ENCODE results near the gene PDSS2.
A peak's percentile ranks its signal among the peaks of the same experiment; 100 is the strongest.
"Not testable (repeated sequence)": the region's sequence is repeated elsewhere in the genome, so short reads cannot be mapped to it uniquely, and the experiment has no call there.

PDSS2 gene

DNA sequence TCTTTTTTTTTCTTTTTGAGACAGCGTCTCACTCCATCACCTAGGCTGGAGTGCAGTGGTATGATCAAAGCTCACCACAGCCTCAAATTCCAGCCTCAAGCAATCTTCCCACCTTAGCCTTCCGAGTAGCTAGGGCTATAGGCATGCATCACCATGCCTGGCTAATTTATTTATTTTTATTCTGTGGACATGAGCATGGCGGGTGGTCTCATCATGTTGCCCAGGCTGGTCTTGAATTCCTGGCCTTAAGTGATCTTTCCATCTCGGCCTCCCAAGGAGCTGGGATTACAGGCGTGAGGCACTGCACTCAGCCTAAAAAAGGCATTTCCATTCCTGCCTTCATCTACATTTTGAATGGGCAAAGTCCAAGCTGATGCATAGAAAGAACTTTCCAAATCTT is 287.9 kb downstream of the PDSS2 start:
- DNase-seq (ENCODE audit: low read depth in 3 of 3), result no peak

GRCh38 chr6:107164299-107164698 is 295.1 kb downstream of the PDSS2 start:
- not testable (repeated sequence) for DNase-seq (ENCODE audit: low read depth in 3 of 3)

GRCh38 chr6:107161521-107161920 is 297.8 kb downstream of the PDSS2 start:
- no peak for DNase-seq (ENCODE audit: low read depth in 3 of 3)

DNA sequence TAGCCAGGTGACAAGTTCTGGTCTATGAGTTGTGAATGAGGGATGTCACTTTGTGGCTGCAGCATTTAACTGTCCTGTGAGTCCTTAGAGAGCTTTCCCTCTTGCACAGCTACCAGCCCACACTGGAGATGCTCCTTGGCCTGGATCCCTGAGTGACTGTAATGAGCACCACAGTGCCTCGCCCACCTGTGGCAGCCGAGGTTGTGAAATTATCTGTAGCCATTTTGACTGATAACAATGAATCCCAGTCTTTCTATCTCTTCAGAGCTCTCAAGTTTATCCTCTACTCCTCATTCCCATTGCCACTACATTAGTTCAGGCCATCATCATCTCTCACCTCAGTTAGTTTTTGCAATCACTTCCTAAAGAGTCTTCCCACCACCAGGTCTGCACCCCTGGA is 302.7 kb downstream of the PDSS2 start:
- DNase-seq (ENCODE audit: low read depth in 3 of 3), result no peak

GRCh38 chr6:107154801-107155160 is 304.6 kb downstream of the PDSS2 start:
- DNase-seq (ENCODE audit: low read depth in 3 of 3), result no peak

DNA sequence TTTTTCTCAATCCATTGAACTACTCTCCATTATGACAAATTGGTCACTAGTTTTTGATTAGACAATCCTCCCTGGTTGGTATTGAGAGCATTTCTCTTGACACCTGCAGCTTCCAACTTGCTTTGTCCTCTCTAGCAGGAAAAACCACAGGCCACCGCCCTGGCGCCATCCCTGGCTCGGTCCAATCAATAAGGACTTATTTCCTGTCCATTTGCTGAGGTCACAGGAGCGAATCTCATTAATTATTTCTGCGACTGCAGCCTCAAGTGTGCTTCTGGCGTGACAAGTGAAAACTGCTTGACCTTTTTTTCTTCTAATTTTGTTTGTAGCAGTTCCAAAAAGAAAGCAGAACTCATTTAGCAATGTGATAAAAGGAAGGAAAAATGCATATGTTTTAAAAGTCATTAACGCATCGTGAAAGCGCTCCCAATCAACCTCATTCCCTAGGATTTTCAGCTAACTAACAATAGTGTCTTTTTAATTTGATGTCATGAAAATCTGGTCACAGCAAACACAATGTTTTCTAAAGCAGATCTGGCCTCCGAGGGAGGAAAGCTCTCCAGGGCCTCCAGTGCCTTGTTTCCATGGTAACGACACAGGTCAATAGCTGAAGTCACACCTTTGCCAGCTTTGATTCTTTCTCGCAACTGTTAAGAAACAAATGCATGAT is 305.1 kb downstream of the PDSS2 start:
- no peak for DNase-seq (ENCODE audit: low read depth in 3 of 3)

DNA sequence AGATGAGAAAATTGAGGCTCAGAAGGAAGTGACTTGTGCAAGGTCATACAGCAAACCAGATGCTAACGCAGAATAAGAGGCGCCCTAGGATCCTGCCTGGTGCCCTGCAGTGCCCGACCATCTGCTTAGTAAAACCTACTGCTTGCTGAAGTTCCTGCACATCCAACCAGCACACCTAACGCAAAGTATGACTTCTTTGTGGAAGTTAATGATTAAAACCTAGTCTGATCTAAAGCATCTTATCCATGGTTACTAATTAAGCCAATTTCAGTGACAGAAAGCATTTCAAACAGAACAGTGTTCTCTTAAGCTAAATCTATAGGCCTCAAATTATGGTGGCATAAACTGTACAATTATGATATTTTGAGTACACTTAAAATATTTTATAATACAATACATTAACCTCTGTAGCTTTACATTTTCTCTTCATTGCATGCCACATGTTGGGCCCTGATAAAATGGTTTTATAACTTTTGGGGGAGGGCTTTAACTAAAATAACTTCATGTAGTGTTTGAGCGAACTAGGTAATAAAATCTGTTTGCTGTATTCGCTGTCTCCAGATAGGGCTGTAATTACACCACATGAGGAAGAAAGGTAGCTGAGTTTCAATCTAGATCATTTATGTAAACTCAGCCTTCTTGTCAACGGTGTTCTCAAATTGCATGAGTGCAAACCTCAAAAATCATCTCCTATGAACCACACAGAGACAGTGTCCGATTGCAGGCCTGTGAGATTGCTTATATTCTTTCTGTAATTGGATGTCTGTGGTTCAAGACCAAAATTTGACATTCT is 306.5 kb downstream of the PDSS2 start:
- DNase-seq (ENCODE audit: low read depth in 3 of 3), result no peak

GRCh38 chr6:107144666-107145065 is 314.7 kb downstream of the PDSS2 start:
- DNase-seq (ENCODE audit: low read depth in 3 of 3), result no peak

- no peak for DNase-seq (ENCODE audit: low read depth in 3 of 3)
These were observed 315.4 kb downstream of the PDSS2 start for GRCh38 chr6:107144014-107144413.

GRCh38 chr6:107140581-107140980 is 318.8 kb downstream of the PDSS2 start:
- DNase-seq (ENCODE audit: low read depth in 3 of 3), result no peak

DNA sequence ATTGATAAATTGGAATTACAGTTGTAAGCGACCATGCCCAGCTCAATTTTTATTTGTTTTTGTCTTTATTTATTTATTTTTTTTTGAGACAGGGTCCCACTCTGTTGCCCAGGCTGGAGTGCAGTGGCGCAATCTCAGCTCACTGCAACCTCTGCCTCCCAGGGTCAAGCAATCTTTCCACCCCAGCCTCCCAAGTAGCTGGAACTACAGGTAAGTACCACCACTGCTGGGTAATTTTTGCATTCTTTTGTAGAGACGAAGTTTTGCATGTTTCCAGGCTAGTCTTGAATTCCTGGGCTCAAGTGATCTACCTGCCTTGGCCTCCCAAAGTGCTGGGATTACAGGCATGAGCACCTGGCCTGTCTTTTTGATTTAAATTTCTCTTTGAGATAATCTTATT is 323.0 kb downstream of the PDSS2 start:
- DNase-seq (ENCODE audit: low read depth in 3 of 3), result not testable (repeated sequence)

DNA sequence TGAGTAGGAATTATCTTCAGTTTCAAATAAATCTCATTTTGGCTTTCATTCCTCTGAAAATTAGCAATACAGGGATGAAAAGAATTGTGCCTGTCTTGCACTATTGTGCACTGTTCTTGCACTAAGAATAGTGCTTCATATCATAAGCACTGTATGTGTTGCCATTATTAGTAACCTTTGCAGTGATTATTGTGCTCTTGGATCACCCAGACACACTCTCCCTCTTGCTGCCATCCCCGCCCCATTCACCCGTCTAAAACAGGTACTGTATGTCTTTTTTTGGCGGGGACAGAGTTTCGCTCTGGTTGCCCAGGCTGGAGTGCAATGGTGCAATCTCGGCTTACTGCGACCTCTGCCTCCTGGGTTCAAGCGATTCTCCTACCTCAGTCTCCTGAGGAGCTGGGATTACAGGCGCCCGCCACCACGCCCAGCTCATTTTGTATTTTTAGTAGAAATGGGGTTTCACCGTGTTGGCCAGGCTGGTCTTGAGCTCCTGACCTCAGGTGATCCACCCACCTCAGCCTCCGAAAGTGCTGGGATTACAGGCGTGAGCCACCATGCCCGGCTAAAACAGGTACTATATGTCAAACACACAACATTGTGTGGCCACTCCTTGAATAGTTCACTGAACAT is 324.2 kb downstream of the PDSS2 start:
- DNase-seq (ENCODE audit: low read depth in 3 of 3), result not testable (repeated sequence)

DNA sequence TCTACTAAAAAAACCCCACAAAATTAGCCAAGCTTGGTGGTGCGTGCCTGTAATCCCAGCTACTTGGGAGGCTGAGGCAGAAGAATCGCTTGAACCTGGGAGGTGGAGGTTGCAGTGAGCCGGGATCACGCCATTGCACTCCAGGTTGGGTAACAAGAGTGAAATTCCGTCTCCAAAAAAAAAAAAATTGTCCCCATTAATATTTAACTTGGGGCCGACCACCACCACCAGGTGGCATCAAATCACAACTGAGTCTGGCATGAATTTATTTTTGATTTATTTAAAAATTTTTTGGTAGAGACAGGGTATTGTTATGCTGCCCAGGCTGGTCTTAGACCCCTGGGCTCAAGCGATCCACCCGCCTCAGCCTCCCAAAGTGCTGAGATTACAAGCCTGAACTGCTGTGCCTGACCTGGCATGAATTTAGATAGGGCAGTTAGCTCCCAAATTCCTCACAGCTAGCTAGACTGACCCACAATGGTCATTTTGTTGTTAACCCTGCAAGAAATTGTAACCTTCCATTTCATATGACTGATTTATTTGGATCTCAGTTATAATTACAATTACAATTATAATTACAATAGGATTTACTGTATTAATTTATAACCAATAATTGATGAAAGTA is 326.9 kb downstream of the PDSS2 start:
- peak in 1 of 3 donors; percentile 4 for DNase-seq (ENCODE audit: low read depth in 3 of 3)

DNA sequence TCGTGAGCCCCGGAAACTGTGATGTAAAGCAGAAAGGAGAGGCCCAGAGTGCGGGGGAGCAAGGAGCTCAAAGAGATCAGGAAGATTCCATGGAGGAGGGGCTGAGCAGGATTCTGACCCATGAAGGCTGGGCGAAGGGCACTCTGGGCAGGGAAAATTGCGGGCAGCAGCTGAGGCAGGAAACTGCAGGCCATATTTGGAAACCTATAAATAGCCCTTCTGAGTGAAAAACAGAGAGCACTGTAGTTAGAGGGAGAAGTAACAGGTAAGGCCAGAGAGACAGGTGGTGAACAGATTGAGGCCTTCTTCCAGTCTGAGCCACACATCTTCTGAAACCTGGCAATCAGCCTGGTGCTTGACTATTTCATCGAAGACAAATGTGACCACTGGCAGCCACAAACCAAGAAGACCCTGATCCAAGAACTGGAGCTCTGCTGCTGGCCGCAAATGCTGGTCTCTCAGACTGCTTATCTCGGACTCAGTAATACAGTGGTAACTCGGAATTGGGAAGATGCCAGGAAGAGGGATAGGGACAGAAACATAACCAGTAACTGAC is 329.9 kb downstream of the PDSS2 start:
- DNase-seq (ENCODE audit: low read depth in 3 of 3), result no peak

DNA sequence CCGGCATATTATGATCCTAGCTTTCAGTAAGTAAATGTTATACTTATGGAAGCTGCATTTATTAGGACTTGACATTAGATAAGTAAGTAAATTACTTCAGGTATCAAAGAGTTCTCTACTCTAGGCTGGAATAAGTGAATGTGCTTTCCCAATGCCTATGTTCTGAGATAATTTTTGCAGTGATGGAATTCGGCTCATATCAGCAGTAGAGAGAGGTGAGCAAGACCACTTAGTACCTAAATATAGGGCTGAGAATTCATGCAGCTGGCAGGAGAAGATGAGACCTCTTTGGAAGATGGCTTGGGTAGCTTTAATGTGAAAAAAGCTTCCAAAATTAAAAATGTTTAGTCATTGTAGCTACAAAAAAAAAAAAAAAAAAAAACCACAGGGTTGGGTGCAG is 330.8 kb downstream of the PDSS2 start:
- DNase-seq (ENCODE audit: low read depth in 3 of 3), result no peak

- no peak for DNase-seq (ENCODE audit: low read depth in 3 of 3)
These were observed 331.2 kb downstream of the PDSS2 start for GRCh38 chr6:107128175-107128574.

- no peak for DNase-seq (ENCODE audit: low read depth in 3 of 3)
These were observed 333.6 kb downstream of the PDSS2 start for GRCh38 chr6:107125771-107126170.

GRCh38 chr6:107124934-107125348 is 334.4 kb downstream of the PDSS2 start:
- no peak for DNase-seq (ENCODE audit: low read depth in 3 of 3)

GRCh38 chr6:107123501-107123900 is 335.9 kb downstream of the PDSS2 start:
- no peak for DNase-seq (ENCODE audit: low read depth in 3 of 3)

DNA sequence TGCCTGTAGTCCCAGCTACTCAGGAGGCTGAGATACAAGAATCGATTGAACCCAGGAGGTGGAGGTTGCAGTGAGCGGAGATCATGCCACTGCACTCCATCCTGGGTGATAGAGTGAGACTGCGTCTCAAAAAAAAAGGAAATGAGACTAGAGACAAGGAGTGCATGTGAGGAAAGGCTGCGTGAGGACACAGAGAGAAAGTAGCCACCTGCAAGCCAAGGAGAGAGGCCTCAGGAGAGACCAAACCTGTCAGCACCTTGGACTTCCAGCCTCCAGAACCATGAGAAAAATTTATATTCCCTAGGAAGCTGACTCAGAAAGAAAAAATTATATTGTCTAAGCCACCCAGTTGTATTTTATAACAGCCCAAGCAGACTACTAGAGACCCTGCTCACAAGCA is 336.6 kb downstream of the PDSS2 start:
- DNase-seq (ENCODE audit: low read depth in 3 of 3), result no peak

- DNase-seq (ENCODE audit: low read depth in 3 of 3), result no peak
These were observed 337.3 kb downstream of the PDSS2 start for GRCh38 chr6:107121964-107122495.

- DNase-seq (ENCODE audit: low read depth in 3 of 3), result no peak
These were observed 338.1 kb downstream of the PDSS2 start for GRCh38 chr6:107121266-107121665.
